Epithelial cell of proximal tubule (primary cell): ENCODE measurements around the gene PLA2G4A. TPM values are rescaled to one million over a fixed set of nuclear protein-coding genes. Genes with fewer than 3 reads are reported as not detected.

Experiments
- DNase-seq: peaks from one replicate; pipeline ENCODE4 v3.0.0-alpha.2; 2011; ENCODE audit warnings: low read depth
- H3K4me3 ChIP-seq: 2 replicates; pipeline ENCODE4 v1.5.1; 2011; ENCODE audit warnings: low read depth, mild to moderate bottlenecking, low read length
- CTCF ChIP-seq: conservative IDR thresholded peaks from 2 replicates; pipeline ENCODE4 v1.5.1; 2012; ENCODE audit warnings: low read depth, mild to moderate bottlenecking, low read length
- total RNA-seq: library from RNA; depleted of rRNA; stranded (reverse); fragments of >200 nt; gene quantifications from 2 replicates; pipeline ENCODE4 v1.2.3, GENCODE V29; 2015

PLA2G4A gene
- total RNA-seq, 1 donor from 2014 or later = 0.40 TPM

GRCh38 chr1:186882372-186883134 lies 53.8 kb downstream of the PLA2G4A start:
- no peak for TF ChIP-seq CTCF
- no peak for DNase-seq
- no peak overlapping the region for H3K4me3 ChIP-seq

- TF ChIP-seq CTCF = no peak
- no peak for DNase-seq
- no peak overlapping the region for H3K4me3 ChIP-seq
Observed at GRCh38 chr1:186884251-186884650, 55.5 kb downstream of the PLA2G4A start.

GRCh38 chr1:186887203-186887602 lies 58.5 kb downstream of the PLA2G4A start:
- DNase-seq = no peak
- no peak overlapping the region for H3K4me3 ChIP-seq
- no peak for TF ChIP-seq CTCF

GRCh38 chr1:186888367-186888766 lies 59.6 kb downstream of the PLA2G4A start:
- DNase-seq = no peak
- H3K4me3 ChIP-seq = no peak overlapping the region
- no peak for TF ChIP-seq CTCF

GRCh38 chr1:186892936-186893335 lies 64.2 kb downstream of the PLA2G4A start:
- DNase-seq = no peak
- TF ChIP-seq CTCF = no peak
- H3K4me3 ChIP-seq = no peak overlapping the region

- TF ChIP-seq CTCF = no peak
- no peak for DNase-seq
- no peak overlapping the region for H3K4me3 ChIP-seq
Observed at GRCh38 chr1:186894415-186894814, 65.7 kb downstream of the PLA2G4A start.

GRCh38 chr1:186896211-186896610 lies 67.5 kb downstream of the PLA2G4A start:
- H3K4me3 ChIP-seq = no peak overlapping the region
- DNase-seq = no peak
- TF ChIP-seq CTCF = no peak
